ENCODE data around the gene NCOA3. TPM values are rescaled to one million over a fixed set of nuclear protein-coding genes. Genes with fewer than 3 reads are reported as not detected.

The NCOA3 gene
- total RNA-seq, 1 donor from 2014 or later, result 42.8 TPM

GRCh38 chr20:47583551-47583950 is 81.9 kb downstream of the NCOA3 start:
- DNase-seq (ENCODE audit: low spot score, unreplicated experiment), result no peak
- no peak for TF ChIP-seq CTCF (IDR thresholded peaks at IDR 0.05; ENCODE audit: unreplicated experiment)
- Mint-ChIP-seq H3K27ac (no peak overlapping the region), H3K9me3 (ENCODE audit: low read depth) (no peaks in the 10 kb centered on the region), H3K4me1 (ENCODE audit: low read depth) (peaks cover 15% of the 10 kb centered on the region), H3K27me3 (no peaks in the 10 kb centered on the region), H3K4me3 (ENCODE audit: low read depth) (no peak overlapping the region), H3K36me3 (ENCODE audit: insufficient read depth) (peaks cover 6% of the 10 kb centered on the region)

- Mint-ChIP-seq H3K4me3 (ENCODE audit: low read depth) (no peak overlapping the region), H3K36me3 (ENCODE audit: insufficient read depth) (peaks cover 6% of the 10 kb centered on the region), H3K27ac (peak overlapping the region; percentile 51), H3K27me3 (no peaks in the 10 kb centered on the region), H3K4me1 (ENCODE audit: low read depth) (peaks cover 3% of the 10 kb centered on the region), H3K9me3 (ENCODE audit: low read depth) (no peaks in the 10 kb centered on the region)
- DNase-seq (ENCODE audit: low spot score, unreplicated experiment), result no peak
- TF ChIP-seq CTCF (IDR thresholded peaks at IDR 0.05; ENCODE audit: unreplicated experiment), result no peak
These were observed 83.5 kb downstream of the NCOA3 start for GRCh38 chr20:47585087-47585747.

GRCh38 chr20:47586649-47587294 is 85.1 kb downstream of the NCOA3 start:
- H3K4me3 Mint-ChIP-seq (ENCODE audit: low read depth), result no peak overlapping the region
- TF ChIP-seq CTCF (IDR thresholded peaks at IDR 0.05; ENCODE audit: unreplicated experiment), result no peak
- H3K36me3 Mint-ChIP-seq (ENCODE audit: insufficient read depth), result peaks cover 10% of the 10 kb centered on the region
- H3K27ac Mint-ChIP-seq, result peak overlapping the region; percentile 40
- H3K4me1 Mint-ChIP-seq (ENCODE audit: low read depth), result no peaks in the 10 kb centered on the region
- H3K9me3 Mint-ChIP-seq (ENCODE audit: low read depth), result no peaks in the 10 kb centered on the region
- no peak for DNase-seq (ENCODE audit: low spot score, unreplicated experiment)
- no peaks in the 10 kb centered on the region for H3K27me3 Mint-ChIP-seq

- DNase-seq (ENCODE audit: low spot score, unreplicated experiment), result no peak
- Mint-ChIP-seq H3K27ac (no peak overlapping the region), H3K36me3 (ENCODE audit: insufficient read depth) (peaks cover 10% of the 10 kb centered on the region), H3K4me3 (ENCODE audit: low read depth) (no peak overlapping the region), H3K4me1 (ENCODE audit: low read depth) (no peaks in the 10 kb centered on the region), H3K9me3 (ENCODE audit: low read depth) (no peaks in the 10 kb centered on the region), H3K27me3 (no peaks in the 10 kb centered on the region)
- TF ChIP-seq CTCF (IDR thresholded peaks at IDR 0.05; ENCODE audit: unreplicated experiment), result no peak
These were observed 86.5 kb downstream of the NCOA3 start for GRCh38 chr20:47588158-47588557.

- H3K9me3 Mint-ChIP-seq (ENCODE audit: low read depth), result no peaks in the 10 kb centered on the region
- no peaks in the 10 kb centered on the region for H3K27me3 Mint-ChIP-seq
- no peak overlapping the region for H3K27ac Mint-ChIP-seq
- TF ChIP-seq CTCF (IDR thresholded peaks at IDR 0.05; ENCODE audit: unreplicated experiment), result no peak
- no peak overlapping the region for H3K4me3 Mint-ChIP-seq (ENCODE audit: low read depth)
- DNase-seq (ENCODE audit: low spot score, unreplicated experiment), result no peak
- H3K36me3 Mint-ChIP-seq (ENCODE audit: insufficient read depth), result peaks cover 11% of the 10 kb centered on the region
- H3K4me1 Mint-ChIP-seq (ENCODE audit: low read depth), result peaks cover 8% of the 10 kb centered on the region
These were observed 89.5 kb downstream of the NCOA3 start for GRCh38 chr20:47591231-47591630.
